GM18909 (cell line): ENCODE results near the gene CPPED1.
"Not testable (repeated sequence)": the region's sequence is repeated elsewhere in the genome, so short reads cannot be mapped to it uniquely, and the experiment has no call there.

ENCODE experiments used
- ATAC-seq: cut with Tn5 transposase; IDR thresholded peaks from one replicate; pipeline ENCODE4 v1.9.1; 2021; ENCODE audit warnings: mild to moderate bottlenecking; ENCODE audit not compliant: unreplicated experiment, poor library complexity

The CPPED1 gene

GRCh38 chr16:12802661-12803060 is 1.0 kb downstream of the CPPED1 start:
- no peak for ATAC-seq

GRCh38 chr16:12802048-12802447 is 1.6 kb downstream of the CPPED1 start:
- ATAC-seq = no peak

- ATAC-seq = no peak
Observed at GRCh38 chr16:12801511-12802042, 2.1 kb downstream of the CPPED1 start.

DNA sequence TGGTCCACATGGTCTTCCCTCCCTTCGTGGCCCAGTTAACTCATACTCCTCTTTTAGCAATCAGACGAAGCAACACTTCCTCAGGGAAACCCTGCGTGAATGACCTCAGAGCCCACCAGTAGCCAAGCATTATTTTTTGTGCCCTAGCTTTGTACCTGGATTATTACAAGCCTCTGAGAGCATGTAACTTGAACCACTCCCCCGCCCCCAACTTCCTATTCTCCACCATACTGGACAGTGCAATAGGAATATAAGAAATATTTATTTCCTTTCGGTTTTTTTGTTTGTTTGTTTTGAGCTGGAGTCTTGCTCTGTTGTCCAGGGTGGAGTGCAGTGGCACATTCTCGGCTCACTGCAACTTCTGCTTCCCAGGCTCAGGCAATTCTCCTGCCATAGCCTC is 2.9 kb downstream of the CPPED1 start:
- no peak for ATAC-seq

GRCh38 chr16:12799996-12800395 is 3.7 kb downstream of the CPPED1 start:
- ATAC-seq = not testable (repeated sequence)

DNA sequence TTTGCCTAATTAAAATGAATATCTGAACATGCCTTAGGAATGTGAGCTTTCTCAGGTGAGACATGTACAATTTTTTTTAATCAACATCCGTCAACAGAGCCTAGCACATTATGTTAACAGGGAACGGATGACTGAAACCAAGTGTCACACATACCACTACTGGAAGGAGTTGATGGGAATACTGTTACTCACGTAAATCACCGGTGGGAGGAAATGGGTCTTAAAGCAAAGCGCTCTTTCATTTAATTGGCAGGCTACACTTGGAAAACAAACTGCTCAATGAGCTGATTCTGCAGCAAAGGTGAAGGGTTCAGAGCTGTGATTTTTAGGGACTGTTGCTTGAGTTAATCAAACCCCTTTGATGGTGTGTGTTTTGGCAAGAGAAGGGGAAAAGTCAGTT is 4.8 kb downstream of the CPPED1 start:
- no peak for ATAC-seq

GRCh38 chr16:12798171-12798570 is 5.5 kb downstream of the CPPED1 start:
- no peak for ATAC-seq

DNA sequence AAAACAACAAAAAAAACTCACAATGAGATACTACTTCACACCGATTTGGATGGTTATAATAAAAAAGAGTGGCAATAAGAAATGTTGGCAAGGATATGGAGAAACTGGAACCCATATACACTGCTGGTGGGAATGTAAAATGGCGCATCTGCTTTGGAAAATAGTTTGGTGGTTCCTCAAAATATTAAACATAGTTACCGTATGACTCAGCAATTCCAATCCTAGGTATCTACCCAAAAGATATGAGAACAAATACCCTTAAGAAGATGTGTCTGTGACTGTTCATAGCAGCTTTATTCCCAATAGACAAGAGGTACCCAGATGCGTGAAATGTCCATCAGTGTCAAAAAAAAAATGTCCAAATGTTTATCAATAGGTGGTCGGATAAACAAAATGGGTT is 7.2 kb downstream of the CPPED1 start:
- no peak for ATAC-seq

- no peak for ATAC-seq
Observed at GRCh38 chr16:12794486-12795387, 8.9 kb downstream of the CPPED1 start.

DNA sequence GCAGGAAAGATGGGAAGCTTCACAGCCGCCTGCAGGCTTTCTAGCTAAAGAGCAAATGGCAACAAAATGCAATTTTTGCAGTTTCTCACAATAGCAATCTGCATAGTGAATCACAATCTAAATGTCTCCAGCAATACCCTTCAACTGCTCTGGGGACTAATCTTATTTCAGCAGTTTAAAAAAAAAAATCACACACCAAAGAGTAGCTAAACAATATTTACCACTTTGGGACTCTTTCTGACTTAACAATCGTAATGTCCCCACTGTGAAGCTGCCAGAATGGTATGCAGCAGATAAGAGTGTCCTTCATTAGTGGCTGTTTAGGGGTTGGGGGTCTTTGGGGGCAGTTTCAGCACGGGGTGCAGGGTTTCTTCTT is 9.8 kb downstream of the CPPED1 start:
- ATAC-seq = no peak

- ATAC-seq = no peak
Observed at GRCh38 chr16:12793120-12793864, 10.4 kb downstream of the CPPED1 start.

DNA sequence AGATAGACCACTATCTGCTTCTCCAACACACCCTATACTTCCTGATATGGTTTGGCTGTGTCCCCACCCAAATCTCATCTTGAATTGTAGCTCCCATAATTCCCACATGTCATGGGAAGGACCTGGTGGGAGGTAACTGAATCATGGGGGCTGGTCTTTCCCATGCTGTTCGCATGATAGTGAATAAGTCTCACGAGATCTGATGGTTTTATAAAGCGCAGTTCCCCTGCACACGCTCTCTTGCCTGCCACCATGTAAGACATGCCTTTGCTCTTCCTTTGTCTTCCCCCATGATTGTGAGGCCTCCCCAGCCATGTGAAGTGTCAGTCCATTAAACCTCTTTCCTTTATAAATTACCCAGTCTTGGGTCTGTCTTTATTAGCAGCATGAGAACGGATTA is 11.2 kb downstream of the CPPED1 start:
- ATAC-seq = not testable (repeated sequence)

DNA sequence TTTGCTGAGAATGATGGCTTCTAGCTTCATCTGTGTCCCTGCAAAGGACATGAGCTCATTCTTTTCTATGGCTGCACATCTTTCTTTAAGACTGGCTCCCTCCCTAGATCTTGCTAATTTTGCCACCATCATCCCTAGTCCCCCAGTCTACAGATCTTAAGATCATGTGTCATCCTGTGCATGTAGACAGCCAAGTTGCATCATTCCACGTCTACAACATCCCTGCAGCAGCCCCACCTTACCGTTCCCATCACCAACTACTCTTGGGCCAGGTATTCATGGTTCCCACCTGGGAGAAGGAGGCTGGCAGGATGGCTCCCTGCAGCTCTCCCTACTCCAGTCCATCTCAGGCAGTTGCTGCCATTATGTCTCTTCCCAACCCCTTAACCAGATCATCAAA is 12.3 kb downstream of the CPPED1 start:
- ATAC-seq = no peak

- ATAC-seq = no peak
Observed at GRCh38 chr16:12788758-12789157, 14.9 kb downstream of the CPPED1 start.

GRCh38 chr16:12786081-12786480 is 17.6 kb downstream of the CPPED1 start:
- ATAC-seq = no peak

DNA sequence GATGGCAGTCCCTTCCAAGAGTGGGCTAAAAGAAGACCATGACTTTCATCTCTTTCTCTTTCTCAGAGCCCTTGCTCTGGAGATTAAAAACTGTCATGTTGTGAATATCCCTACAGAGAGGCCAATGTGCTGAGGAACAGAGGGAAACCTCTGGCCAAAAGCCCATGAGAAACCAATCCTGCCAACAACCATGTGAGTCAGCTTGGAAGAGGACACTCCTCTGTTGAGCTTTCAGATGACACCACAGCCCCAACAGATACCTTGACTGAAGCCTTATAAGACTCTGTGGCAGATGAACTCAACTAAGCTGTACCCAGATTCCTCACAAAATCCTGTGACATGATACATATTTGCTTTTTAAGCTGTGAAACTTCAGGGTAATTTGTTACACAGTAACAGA is 19.6 kb downstream of the CPPED1 start:
- ATAC-seq = no peak

DNA sequence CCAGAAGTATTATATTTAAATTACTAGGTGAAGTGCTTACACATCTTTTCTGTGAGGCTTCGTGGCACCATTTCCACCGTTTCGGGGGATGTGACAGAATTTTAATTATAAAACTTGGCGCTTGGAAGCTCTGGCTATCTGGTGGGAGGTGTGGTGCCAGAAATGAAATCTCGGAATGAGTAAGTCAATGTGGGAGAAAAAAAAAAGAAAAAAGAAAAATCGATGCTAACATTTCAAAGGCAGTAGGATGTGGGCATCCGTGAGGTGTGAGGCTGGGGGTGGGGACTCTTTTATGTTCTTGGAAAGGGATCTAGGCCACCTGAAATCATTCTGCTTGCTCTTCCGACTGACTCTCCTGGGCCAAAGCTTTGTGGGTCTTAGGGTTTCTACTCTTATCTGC is 21.9 kb downstream of the CPPED1 start:
- no peak for ATAC-seq

GRCh38 chr16:12780467-12780866 is 23.2 kb downstream of the CPPED1 start:
- ATAC-seq = no peak

DNA sequence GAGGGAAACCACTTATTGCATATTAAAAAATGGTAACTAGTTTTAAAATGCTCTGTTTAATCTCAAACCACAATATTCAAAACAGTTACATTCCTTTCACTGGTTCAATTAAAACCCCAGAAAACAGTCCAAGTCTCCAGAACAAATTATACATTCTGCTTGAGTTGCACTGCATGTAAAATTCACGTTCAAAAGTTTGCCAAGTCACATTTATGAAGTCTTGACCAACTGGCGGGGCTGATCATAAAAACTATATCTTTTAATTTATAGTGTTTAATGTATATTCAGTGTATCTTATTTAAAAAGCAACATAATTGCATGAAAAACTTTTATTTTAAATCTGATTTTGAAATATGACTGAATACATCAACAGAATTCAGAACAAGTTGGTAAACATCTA is 25.0 kb downstream of the CPPED1 start:
- ATAC-seq = no peak

GRCh38 chr16:12775656-12776236 is 27.9 kb downstream of the CPPED1 start:
- ATAC-seq = no peak

DNA sequence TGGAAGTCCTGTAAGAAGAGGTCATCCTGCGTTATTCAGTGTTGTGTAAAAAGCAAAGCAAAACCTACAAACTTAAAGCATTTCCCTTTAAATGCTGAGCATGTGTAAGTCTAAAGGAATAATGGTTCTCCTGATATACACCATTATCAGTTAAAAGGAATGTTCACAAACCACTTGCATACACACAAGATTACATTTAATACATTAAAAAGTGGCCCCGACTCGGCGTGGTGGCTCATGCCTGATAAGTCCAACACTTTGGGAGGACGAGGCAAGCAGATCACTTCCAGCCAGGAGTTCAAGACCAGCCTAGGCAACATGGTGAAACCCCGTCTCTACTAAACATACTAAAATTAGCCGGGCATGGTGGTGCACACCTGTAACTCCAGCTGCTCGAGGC is 30.5 kb downstream of the CPPED1 start:
- no peak for ATAC-seq
